H1 (cell line): ENCODE results near the gene NMUR1. TPM values are rescaled to one million over a fixed set of nuclear protein-coding genes. Genes with fewer than 3 reads are reported as not detected.

Experiments used
- CTCF ChIA-PET: fragments of 300-600 bp; sonication (Branson Sonifier 250); formaldehyde crosslinking; loops from one replicate; lab custom pipeline; 2021; ENCODE audit not compliant: partially characterized antibody; lab: Charles Lee
- POLR2A ChIA-PET: fragments of 300-600 bp; sonication (Branson Sonifier 250); formaldehyde crosslinking; loops from one replicate; lab custom pipeline; 2021; ENCODE audit warnings: inconsistent platforms; ENCODE audit not compliant: partially characterized antibody; lab: Charles Lee
- DNase-seq, 2 experiments: peaks; one replicate each; pipeline versions ENCODE4 v3.0.0 to v3.0.0-alpha.2; 2010 to 2022; ENCODE audit warnings: low spot score in 2 of 2, low read depth in 1 of 2, mixed read lengths in 1 of 2
- FAIRE-seq: peaks from 2 replicates; lab custom pipeline; 2011; peaks lifted over from hg19 to GRCh38; lab: Jason Lieb, UNC
- H2AFZ ChIP-seq: 2 replicates; pipeline ENCODE4 v1.8.1; 2012; ENCODE audit warnings: low read length, inconsistent platforms
- H2AK5ac ChIP-seq: 2 replicates; pipeline ENCODE4 v1.6.1; 2013; ENCODE audit warnings: low read depth, low read length
- H2BK120ac ChIP-seq: replicated peaks from 2 replicates; pipeline ENCODE3; 2013; ENCODE audit warnings: low read depth, low read length, inconsistent platforms
- H2BK12ac ChIP-seq: 2 replicates; pipeline ENCODE4 v1.6.1; 2013; ENCODE audit warnings: low read depth, low read length
- H2BK15ac ChIP-seq: 2 replicates; pipeline ENCODE4 v1.6.1; 2013; ENCODE audit warnings: low read length
- H2BK20ac ChIP-seq: 2 replicates; pipeline ENCODE4 v1.6.1; 2013; ENCODE audit warnings: low read length
- H2BK5ac ChIP-seq: 2 replicates; pipeline ENCODE4 v1.6.1; 2013; ENCODE audit warnings: low read depth, low read length
- H3K14ac ChIP-seq: 2 replicates; pipeline ENCODE4 v1.6.1; 2013; ENCODE audit warnings: inconsistent platforms; ENCODE audit not compliant: insufficient read length
- H3K18ac ChIP-seq: 2 replicates; pipeline ENCODE4 v1.6.1; 2013; ENCODE audit warnings: low read length; ENCODE audit errors: extremely low read depth
- H3K23ac ChIP-seq: 2 replicates; pipeline ENCODE4 v1.6.1; 2013; ENCODE audit warnings: inconsistent platforms; ENCODE audit not compliant: insufficient read length
- H3K23me2 ChIP-seq: 2 replicates; pipeline ENCODE4 v1.6.1; 2013; ENCODE audit warnings: low read depth, low read length
- H3K27ac ChIP-seq: 2 replicates; pipeline ENCODE4 v1.6.1; 2011; ENCODE audit warnings: low read depth, low read length, inconsistent platforms
- H3K27me3 ChIP-seq, 4 experiments: replicated peaks in 1 of 4; 1 replicate in 1 of 4; 2 replicates in 3 of 4; pipeline versions ENCODE4 v1.6.1 to v1.8.1; 2011 to 2013; ENCODE audit warnings: low read length in 3 of 4, mild to moderate bottlenecking in 3 of 4, inconsistent platforms in 2 of 4, mixed read lengths in 2 of 4, moderate library complexity in 1 of 4; ENCODE audit not compliant: control insufficient read depth in 3 of 4, insufficient read depth in 3 of 4; ENCODE audit errors: extremely low read depth in 1 of 4
- H3K36me3 ChIP-seq, 4 experiments: 2 replicates each; pipeline versions ENCODE4 v1.6.1 to v1.8.1; 2011 to 2013; ENCODE audit warnings: mild to moderate bottlenecking in 4 of 4, low read length in 3 of 4, moderate library complexity in 2 of 4, control low read depth in 1 of 4, inconsistent platforms in 1 of 4; ENCODE audit not compliant: insufficient read depth in 4 of 4, control insufficient read depth in 2 of 4
- H3K4ac ChIP-seq: replicated peaks from 2 replicates; pipeline ENCODE3; 2013; ENCODE audit warnings: low read length, low read depth, mixed read lengths, inconsistent platforms; ENCODE audit not compliant: insufficient read length
- H3K4me1 ChIP-seq, 4 experiments: replicated peaks in 1 of 4; 1 replicate in 1 of 4; 2 replicates in 3 of 4; pipeline versions ENCODE4 v1.6.1 to v1.8.1; 2011 to 2013; ENCODE audit warnings: low read length in 3 of 4, inconsistent platforms in 2 of 4, mixed read lengths in 1 of 4; ENCODE audit not compliant: insufficient read depth in 4 of 4, control insufficient read depth in 3 of 4
- H3K4me2 ChIP-seq, 2 experiments: 2 replicates each; pipeline versions ENCODE4 v1.6.1 to v1.8.1; 2011 to 2013; ENCODE audit warnings: low read depth in 2 of 2, low read length in 2 of 2, control low read depth in 1 of 2, inconsistent platforms in 1 of 2, mild to moderate bottlenecking in 1 of 2; ENCODE audit not compliant: insufficient read depth in 1 of 2
- H3K4me3 ChIP-seq, 4 experiments: fragments of 200-600, 300-600 bp in 1 of 4; sonication (generic), shearing (Covaris generic), sonication (Bioruptor Twin) in 1 of 4; 2 replicates each; pipeline versions ENCODE4 v1.5.1 to v1.8.1; 2011 to 2016; ENCODE audit warnings: low read length in 4 of 4, low read depth in 3 of 4, control low read depth in 2 of 4, inconsistent platforms in 2 of 4, mild to moderate bottlenecking in 2 of 4, mixed read lengths in 1 of 4, moderate library complexity in 1 of 4; ENCODE audit not compliant: insufficient read depth in 2 of 4; ENCODE audit errors: extremely low read depth in 1 of 4
- H3K56ac ChIP-seq: replicated peaks from 2 replicates; pipeline ENCODE3; 2013; ENCODE audit warnings: low read depth, mild to moderate bottlenecking, mixed read lengths, low read length, inconsistent platforms; ENCODE audit not compliant: insufficient read length
- H3K79me1 ChIP-seq: 2 replicates; pipeline ENCODE4 v1.6.1; 2013; ENCODE audit warnings: low read depth, low read length, control low read depth
- H3K79me2 ChIP-seq, 2 experiments: 2 replicates each; pipeline versions ENCODE4 v1.6.1 to v1.8.1; 2012 to 2013; ENCODE audit warnings: low read length in 2 of 2, mild to moderate bottlenecking in 2 of 2, inconsistent platforms in 1 of 2; ENCODE audit not compliant: insufficient read depth in 2 of 2, control insufficient read depth in 1 of 2
- H3K9ac ChIP-seq, 4 experiments: replicated peaks in 1 of 4; 1 replicate in 1 of 4; 2 replicates in 3 of 4; pipeline versions ENCODE4 v1.6.1 to v1.8.1; 2011 to 2013; ENCODE audit warnings: low read depth in 3 of 4, low read length in 3 of 4, control low read depth in 2 of 4, mild to moderate bottlenecking in 2 of 4, moderate library complexity in 2 of 4, inconsistent platforms in 1 of 4; ENCODE audit errors: extremely low read depth in 1 of 4
- H3K9me3 ChIP-seq, 2 experiments: 2 replicates each; pipeline versions ENCODE4 v1.6.1 to v1.8.1; 2012 to 2013; ENCODE audit warnings: mild to moderate bottlenecking in 2 of 2, moderate library complexity in 2 of 2, control low read depth in 1 of 2, inconsistent platforms in 1 of 2, low read depth in 1 of 2, low read length in 1 of 2, mixed read lengths in 1 of 2; ENCODE audit not compliant: insufficient read depth in 2 of 2
- H4K20me1 ChIP-seq, 2 experiments: replicated peaks in 1 of 2; 2 replicates each; pipeline versions ENCODE3 to v1.8.1; 2011 to 2013; ENCODE audit warnings: inconsistent platforms in 2 of 2, low read length in 2 of 2, mild to moderate bottlenecking in 1 of 2; ENCODE audit not compliant: insufficient read depth in 2 of 2, control insufficient read depth in 1 of 2
- H4K5ac ChIP-seq: 2 replicates; pipeline ENCODE4 v1.6.1; 2013; ENCODE audit warnings: low read length, low read depth, mixed read lengths, inconsistent platforms; ENCODE audit not compliant: insufficient read length
- H4K8ac ChIP-seq: 2 replicates; pipeline ENCODE4 v1.8.0; 2013; ENCODE audit warnings: mild to moderate bottlenecking, moderate library complexity, low read length, inconsistent platforms; ENCODE audit not compliant: insufficient read depth; ENCODE audit errors: extremely low read depth
- H4K91ac ChIP-seq: replicated peaks from 2 replicates; pipeline ENCODE3; 2013; ENCODE audit warnings: low read length, mixed read lengths, inconsistent platforms; ENCODE audit not compliant: insufficient read length
- ASH2L ChIP-seq: fragments of 200-600, 300-600 bp; sonication (generic); IDR thresholded peaks from one replicate; pipeline ENCODE4 v1.7.1; 2017; ENCODE audit warnings: low read length
- EGR1 ChIP-seq: IDR thresholded peaks from 2 replicates; pipeline ENCODE4 v1.6.1; 2011; ENCODE audit warnings: low read depth, low read length, borderline replicate concordance
- NRF1 ChIP-seq: IDR thresholded peaks from 2 replicates; pipeline ENCODE4 v1.6.1; 2011; ENCODE audit warnings: mild to moderate bottlenecking, low read depth, low read length, improper control_type of control experiment
- SAP30 ChIP-seq: fragments of 300-600 bp; sonication (generic); IDR thresholded peaks from 2 replicates; pipeline ENCODE4 v1.7.1; 2012; ENCODE audit warnings: low read length, moderate library complexity, mild to moderate bottlenecking, inconsistent platforms; ENCODE audit not compliant: insufficient read depth, insufficient replicate concordance
- TCF12 ChIP-seq: IDR thresholded peaks from 2 replicates; pipeline ENCODE4 v1.6.1; 2011; ENCODE audit warnings: low read depth, mild to moderate bottlenecking, low read length
- WGBS, 2 experiments: shearing (Covaris generic) in 1 of 2; methylation state at CpG; one replicate each; pipeline versions ENCODE4 v1.1.6 to v1.1.7; 2013 to 2015; ENCODE audit warnings: low lambda C conversion rate in 2 of 2, mixed read lengths in 2 of 2, inconsistent platforms in 1 of 2, low coverage in 1 of 2, missing lambda C conversion rate in 1 of 2; ENCODE audit not compliant: insufficient replicate concordance in 2 of 2, insufficient coverage in 1 of 2, insufficient read length in 1 of 2; ENCODE audit errors: extremely low coverage in 1 of 2, missing lambda C conversion rate in 1 of 2; 5-methylcytosine and 5-hydroxymethylcytosine counted together
- polyA plus RNA-seq, 7 experiments: library from polyadenylated mRNA; depleted of rRNA in 3 of 7; stranded (reverse) in 5 of 7; unstranded in 2 of 7; fragments of >200 nt in 5 of 7; fragments of 200-250 nt in 2 of 7; gene quantifications; 1 replicate in 5 of 7; 2 replicates in 1 of 7; 4 replicates in 1 of 7; pipeline versions ENCODE4 v1.2.1 to v1.2.3, GENCODE V29; 2011 to 2013; ENCODE audit warnings: missing spikeins in 2 of 7, mixed read lengths in 2 of 7
- total RNA-seq: library from RNA; stranded (reverse); fragmentation: NEBNext Ultra II Directional; extraction: Animal tissue kit (Norgen Biotek cat#: 25700); gene quantifications from 2 replicates; pipeline ENCODE4 v1.2.1, GENCODE V29; 2021

The NMUR1 gene
- total and polyA plus RNA-seq, 2 of the 8 experiments (the other 6 are each of a cell fraction or from before 2014, with no cell fraction given), result 0.56 to 1.5 TPM

DNA sequence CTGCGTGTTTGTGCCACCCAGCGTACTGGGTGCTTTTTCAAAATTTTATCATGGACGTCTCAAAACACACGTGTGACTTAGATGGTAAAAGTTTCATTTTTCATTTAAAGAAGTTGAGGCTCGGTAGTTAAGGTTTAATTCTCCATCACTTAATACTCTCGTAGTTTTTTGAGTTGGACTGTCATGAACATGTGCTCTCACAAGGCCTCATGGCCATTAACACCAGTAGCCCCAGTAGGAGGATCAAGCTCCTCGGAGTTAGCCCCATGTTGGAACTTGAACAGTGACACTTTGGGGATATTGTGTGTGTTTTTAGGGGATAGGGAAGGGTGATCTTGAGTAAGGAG is 15.3 kb downstream of the NMUR1 start:
- Histone ChIP-seq H4K5ac (peak overlapping the region; percentile 94), H3K4me2 (peak overlapping the region; percentile 92 to 94), H3K9me3 (no peaks in the 10 kb centered on the region), H2BK5ac (peak overlapping the region; percentile 86), H3K9ac (peak overlapping the region; percentile 40 to 76 (median 76)), H3K18ac (peak overlapping the region; percentile 95), H3K27me3 (no peaks in the 10 kb centered on the region), H2AK5ac (no peak overlapping the region), H2BK120ac (no peak overlapping the region), H3K14ac (no peak overlapping the region), H3K4ac (peak overlapping the region; percentile 27), H3K23me2 (peaks cover 4% of the 10 kb centered on the region), H3K36me3 (peaks cover 0 to 3% (median 0%) of the 10 kb centered on the region in 4 experiments; a peak in 1 of 8 replicates), H2AFZ (0 out of 2 replicates have a peak overlapping the region, but pooled peaks have one; percentile 59), H3K79me1 (no peaks in the 10 kb centered on the region), H4K20me1 (no peaks in the 10 kb centered on the region), H2BK12ac (no peak overlapping the region), H3K23ac (no peak overlapping the region), H3K79me2 (peaks cover 0 to 3% of the 10 kb centered on the region in 2 experiments; a peak in 2 of 4 replicates), H4K8ac (peak overlapping the region; percentile 94), H2BK20ac (no peak overlapping the region; the same call in 1 of the 2 replicates), H3K56ac (peak overlapping the region; percentile 94), H3K27ac (peak overlapping the region; percentile 79; the same call in 1 of the 2 replicates), H4K91ac (peak overlapping the region; percentile 92), H3K4me1 (peaks cover 0 to 8% (median 5%) of the 10 kb centered on the region in 4 experiments; a peak in 4 of 7 replicates), H3K4me3 (peak overlapping the region; percentile 82 to 93 (median 88)), H2BK15ac (no peak overlapping the region)
- TF ChIP-seq NRF1 (no peak), EGR1 (no peak), TCF12 (no peak), ASH2L (no peak), SAP30 (peak; percentile 58)
- ChIA-PET POLR2A (interaction anchor here (0.6 to 5.7 kb wide), 13 partner anchors 10 to 192 kb away, joined by 3 to 54 read pairs (median 4); partner anchors contain the start of gene NCL), CTCF (interaction anchor here (1.0 to 1.5 kb wide), 4 partner anchors 43 to 158 kb away, joined by 3 to 4 read pairs (median 3); no protein-coding TSS in a partner anchor)
- FAIRE-seq (no peak), DNase-seq (no peak)
- WGBS, 2 experiments, result 45% methylated on average over 7 of the region's 7 CpGs; no CpG with 5 or more reads in 1 of the 2 experiments
